MV-4-11 (cell line): ENCODE data around the gene UBE2L5.
"Not testable (repeated sequence)": the region's sequence is repeated elsewhere in the genome, so short reads cannot be mapped to it uniquely, and the experiment has no call there.

Experiments used
- DNase-seq: peaks from one replicate; lab custom pipeline; 2025; lab: John Stamatoyannopoulos, UW

The UBE2L5 gene

DNA sequence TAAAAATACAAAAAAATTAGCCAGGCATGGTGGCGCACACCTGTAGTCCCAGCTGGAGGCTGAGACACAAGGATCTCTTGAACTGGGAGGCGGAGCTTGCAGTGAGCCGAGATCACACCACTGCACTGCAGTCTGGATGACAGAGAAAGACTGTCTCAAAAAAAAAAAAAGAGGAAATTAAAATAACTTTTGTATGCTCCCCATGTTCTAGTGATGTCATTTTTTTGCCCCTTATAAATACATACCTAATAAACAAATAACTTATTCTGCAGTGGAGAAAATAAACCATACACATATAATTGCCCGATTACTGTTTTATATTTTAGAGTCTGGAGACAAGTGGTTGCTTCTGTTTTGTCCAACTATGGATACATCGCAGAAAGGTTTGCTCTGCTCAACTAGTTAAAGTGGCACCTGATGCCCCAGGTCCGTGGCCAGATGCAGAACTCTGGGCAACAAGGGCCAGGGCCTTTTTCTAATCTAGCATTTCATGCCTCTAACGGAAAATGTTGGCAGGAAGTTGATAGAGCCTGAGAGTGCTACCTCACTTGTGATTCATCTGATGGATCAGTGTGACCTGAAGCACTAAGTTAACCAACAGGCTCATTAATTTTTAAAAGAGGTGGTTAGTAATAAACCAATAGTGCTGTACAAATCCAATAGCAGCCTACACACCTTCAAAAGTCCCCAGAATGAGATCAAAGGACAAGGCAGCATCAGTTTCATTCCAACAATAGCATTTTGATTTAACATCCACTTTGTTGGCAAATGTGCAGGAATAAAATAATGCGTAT, 18.8 kb downstream of the UBE2L5 start:
- no peak for DNase-seq

DNA sequence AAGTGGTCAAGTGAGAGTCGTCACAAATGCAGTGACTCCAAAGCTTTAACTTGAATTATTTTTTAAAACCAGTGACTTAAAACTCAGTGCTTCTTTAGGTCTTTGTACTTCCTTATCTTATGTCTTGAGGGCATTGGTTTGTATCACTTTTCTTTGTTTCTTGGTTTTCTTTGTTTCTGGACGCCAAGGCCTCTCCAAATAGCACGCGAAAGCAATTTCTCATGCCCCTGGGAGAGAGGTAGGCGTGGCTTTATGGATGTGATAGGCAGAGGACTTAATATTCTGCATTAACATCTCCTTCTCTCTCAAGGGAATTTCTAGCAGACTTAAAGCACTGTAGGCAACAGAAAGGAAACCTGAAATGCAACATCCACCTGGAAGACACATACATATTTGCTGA, 20.6 kb downstream of the UBE2L5 start:
- no peak for DNase-seq

- not testable (repeated sequence) for DNase-seq
These were observed 21.2 kb downstream of the UBE2L5 start for GRCh38 chr13:30443491-30443890.

DNA sequence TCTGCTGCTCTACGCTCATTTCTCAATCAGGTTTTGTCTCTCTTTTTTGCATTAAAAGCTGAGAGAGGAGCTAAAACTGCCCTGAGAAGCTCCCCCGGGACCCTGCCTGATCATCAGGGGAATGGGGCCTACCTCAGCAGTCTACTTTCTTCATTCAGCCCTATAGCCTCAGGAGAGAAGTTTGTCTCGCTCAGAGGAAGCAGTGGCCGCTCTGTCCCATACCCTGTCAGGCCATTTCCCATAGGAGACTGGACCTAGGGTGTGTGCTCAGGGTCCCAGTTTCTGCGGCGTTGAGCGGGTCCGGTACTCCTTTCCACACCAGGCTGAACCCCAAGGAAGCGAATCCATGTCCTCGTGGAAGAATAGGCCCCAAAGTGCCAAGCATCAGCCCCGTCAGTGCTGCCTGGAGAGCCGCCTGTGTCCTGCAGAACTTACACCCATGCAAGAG, 21.7 kb downstream of the UBE2L5 start:
- no peak for DNase-seq

DNA sequence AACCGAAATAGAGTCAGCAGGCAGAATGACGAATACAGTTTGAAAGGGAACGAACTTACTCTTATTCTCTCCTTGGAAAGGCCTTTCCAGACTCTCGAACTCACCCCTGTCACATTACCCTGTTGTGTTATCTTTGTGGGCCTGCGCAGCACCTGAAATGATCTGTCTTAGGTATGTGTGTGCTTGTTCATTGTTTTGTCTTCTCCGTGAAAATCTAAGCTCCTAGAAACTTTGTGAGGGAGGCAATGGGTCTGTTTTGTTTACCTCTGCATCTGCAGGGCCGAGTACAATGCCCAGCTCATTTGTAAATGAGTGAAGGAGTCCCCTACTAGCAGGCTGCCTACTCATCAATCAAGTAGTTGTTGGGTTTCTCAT, 23.8 kb downstream of the UBE2L5 start:
- no peak for DNase-seq

- no peak for DNase-seq
These were observed 26.1 kb downstream of the UBE2L5 start for GRCh38 chr13:30448441-30448840.

DNA sequence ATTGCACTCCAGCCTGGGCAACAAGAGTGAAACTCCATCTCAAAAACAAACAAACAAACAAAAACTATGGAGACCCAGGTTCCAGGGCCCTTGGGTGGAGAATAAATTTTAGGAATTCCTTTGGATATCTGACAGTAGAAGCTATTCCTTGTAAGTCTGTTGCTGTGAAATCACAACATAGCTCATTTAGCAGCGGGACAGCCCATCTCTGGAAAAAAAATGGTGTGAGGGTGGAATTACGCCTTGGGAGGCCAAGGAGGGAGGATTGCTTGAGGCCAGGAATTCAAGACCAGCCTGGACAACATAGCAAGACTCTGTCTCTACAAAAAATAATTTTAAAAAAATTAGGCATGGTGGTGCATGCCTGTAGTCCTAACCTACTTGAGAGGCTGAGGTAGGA, 27.8 kb downstream of the UBE2L5 start:
- no peak for DNase-seq

- not testable (repeated sequence) for DNase-seq
These were observed 29.2 kb downstream of the UBE2L5 start for GRCh38 chr13:30451476-30451875.

DNA sequence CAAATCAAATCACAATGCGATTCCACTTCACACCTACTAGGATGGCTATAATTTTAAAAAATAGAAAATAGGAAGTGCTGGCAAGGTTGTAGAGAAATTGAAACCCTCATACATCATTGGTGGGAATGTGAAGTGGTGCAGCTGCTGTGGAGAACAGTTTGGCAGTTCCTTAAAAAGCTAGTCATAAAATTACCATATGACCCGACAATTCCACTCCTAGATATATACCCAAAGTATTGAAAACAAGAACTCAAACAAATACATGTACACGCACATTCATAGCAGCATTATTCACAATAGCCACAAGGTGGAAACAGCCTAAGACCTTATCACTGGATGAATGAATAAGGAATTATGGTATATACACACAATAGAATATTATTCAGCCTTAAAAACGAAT, 31.4 kb downstream of the UBE2L5 start:
- peak; percentile 86 for DNase-seq

GRCh38 chr13:30454991-30455390, 32.7 kb downstream of the UBE2L5 start:
- no peak for DNase-seq

DNA sequence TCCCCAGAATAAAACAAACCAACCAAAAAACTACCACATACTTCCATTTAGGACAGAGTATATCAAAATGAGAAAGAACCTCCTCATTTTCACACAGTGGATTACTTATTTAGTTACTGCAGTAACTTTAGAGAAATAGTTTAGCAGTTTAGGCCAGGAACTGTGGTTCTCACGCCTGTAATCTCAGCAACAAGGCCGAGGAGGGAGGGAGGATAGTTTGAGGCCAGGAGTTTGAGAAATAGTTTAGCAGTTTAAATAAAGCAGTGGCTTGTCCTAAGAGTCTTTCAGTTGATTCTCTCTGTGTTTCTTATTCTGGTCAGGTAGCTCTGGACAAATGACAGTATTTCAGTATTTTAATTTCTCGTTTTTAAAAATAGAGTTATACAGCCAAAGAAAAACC, 34.0 kb downstream of the UBE2L5 start:
- no peak for DNase-seq

GRCh38 chr13:30457306-30457891, 35.1 kb downstream of the UBE2L5 start:
- DNase-seq = no peak

- not testable (repeated sequence) for DNase-seq
These were observed 39.2 kb downstream of the UBE2L5 start for GRCh38 chr13:30461279-30462066.

GRCh38 chr13:30463787-30464495, 41.6 kb downstream of the UBE2L5 start:
- no peak for DNase-seq

DNA sequence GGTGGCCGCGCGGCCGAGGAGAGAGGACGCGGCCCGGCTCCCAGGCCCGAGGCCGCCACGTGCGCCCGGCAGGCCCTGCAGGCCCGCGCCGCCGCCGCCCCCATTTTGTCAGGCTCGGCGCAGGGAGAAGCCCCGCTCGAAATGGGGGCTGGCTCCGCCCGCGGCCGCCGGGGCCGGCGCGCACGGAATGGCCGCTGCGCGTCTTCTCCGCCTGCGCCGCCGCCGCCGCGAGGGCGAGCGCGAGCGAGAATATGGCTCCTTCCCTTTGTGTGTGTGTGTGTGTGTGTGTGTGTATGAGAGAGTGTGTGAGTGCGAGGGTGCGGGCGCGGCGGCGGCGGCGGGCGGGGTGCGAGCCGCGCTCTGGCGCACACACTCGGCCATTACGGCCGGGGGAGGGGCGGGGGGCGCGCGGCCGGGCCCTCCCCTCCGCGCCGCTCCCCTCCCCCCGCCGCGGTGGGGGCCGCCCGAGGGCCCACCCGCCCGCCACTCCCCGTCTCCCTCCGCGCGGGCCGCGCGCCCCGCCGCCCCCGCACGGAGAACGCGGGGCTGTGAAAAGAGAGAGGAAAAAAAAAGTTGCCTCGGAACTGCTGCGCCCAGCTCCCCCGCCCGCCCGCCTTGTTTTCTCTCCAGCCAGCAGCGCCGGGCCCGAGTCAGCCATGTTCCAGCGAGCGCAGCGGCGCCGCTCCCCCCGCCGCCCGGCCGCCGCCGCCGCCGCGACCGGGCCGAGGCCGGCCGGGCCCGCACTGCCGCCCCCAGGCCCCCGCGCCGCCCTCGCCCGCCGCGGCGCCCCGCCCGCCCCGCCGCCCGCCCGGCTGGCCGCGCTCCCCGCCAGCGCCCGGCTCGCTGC, 42.4 kb downstream of the UBE2L5 start:
- DNase-seq = peak; percentile 55

DNA sequence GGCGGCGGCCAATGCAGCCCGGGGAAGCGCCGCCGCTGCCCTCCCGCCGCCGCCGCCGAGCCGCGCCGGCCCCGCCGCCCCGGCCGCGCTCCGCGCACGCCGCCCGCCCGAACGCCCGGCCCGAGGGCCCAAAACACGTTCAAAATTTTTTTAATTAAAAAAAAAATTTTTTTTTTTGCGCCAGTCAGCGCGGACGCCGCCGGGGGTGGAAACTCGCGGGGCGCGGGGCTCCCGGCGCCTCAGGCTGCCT, 43.0 kb downstream of the UBE2L5 start:
- no peak for DNase-seq

- DNase-seq = peak; percentile 99
These were observed 43.5 kb downstream of the UBE2L5 start, which contains the start of gene HMGB1 for GRCh38 chr13:30465593-30466357. Gene HMGB1 (minus strand): TSS chr13:30465936. CDS start chr13:30463680, 2,256 bp downstream.

DNA sequence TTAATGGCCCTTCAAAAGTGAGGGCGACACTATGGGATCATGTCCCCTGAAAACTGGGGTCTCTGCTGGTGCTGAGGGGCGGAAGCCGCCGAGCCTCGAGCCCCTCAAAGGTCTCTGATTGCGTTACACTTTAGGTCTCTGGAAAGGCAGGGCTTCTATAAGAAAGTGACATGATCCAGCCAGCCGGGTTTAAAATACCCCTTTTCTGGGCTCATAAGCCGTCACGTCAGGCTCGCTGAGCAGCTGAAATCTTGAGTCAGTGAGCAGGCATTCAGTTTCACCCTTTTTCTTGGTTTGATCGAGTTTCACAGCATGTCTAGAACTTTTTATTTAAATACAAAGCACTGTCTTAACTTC, 44.0 kb downstream of the UBE2L5 start:
- peak; percentile 44 for DNase-seq

DNA sequence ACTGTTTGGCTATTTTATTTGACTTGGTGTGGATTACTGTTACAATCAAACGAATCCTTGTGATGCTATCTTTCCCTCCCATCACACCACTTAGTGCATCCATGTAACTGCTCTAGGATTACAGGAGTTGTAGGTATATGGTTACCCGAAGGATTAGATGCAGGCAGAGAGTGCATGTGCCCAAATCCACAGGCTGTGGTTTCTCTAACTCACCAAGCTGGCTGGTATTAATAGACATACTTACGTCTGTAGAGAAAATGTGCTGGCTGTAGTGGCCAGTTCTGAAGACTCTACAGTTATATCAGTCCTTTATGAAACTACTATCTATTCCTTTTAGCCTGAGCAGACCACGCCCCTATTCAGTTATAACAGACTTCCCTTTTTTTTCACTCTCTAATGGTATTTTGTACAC, 44.6 kb downstream of the UBE2L5 start:
- peak; percentile 91 for DNase-seq

DNA sequence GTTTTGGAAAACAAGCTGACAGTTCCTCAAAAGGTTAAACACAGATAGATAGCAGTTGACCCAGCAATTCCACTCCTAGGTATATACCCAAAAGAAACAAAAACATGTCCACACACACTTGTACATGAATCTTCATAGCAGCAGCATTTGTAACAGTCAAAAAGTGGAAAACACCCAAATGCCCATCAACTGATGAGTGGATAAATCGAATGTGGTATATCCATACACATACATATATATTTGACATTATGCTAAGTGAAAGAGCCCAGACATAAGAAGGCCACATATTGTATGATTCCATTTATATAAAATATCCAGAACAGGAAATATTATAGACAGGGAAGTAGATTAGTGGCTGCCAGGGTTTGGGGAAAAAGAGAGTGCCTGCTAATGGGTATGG, 51.4 kb downstream of the UBE2L5 start:
- DNase-seq = no peak
